Activated CD4-positive, alpha-beta T cell treated with anti-CD3 and anti-CD28 coated beads, Interleukin-2, amount 10 ng/mL, durations not matched to agents 24 days and 14 days (primary cell): ENCODE data around the gene TBC1D16. TPM values are rescaled to one million over a fixed set of nuclear protein-coding genes. Genes with fewer than 3 reads are reported as not detected.

Source experiments
- DNase-seq: peaks from one replicate; pipeline ENCODE4 v3.0.0; 2022
- H3K27ac Mint-ChIP-seq: one replicate; pipeline ENCODE4 v1.8.0; 2022; ENCODE audit warnings: mild to moderate bottlenecking, mixed read lengths
- H3K27me3 Mint-ChIP-seq: one replicate; pipeline ENCODE4 v1.8.0; 2022; ENCODE audit warnings: mixed read lengths
- H3K36me3 Mint-ChIP-seq: one replicate; pipeline ENCODE4 v1.8.0; 2022; ENCODE audit warnings: low read depth, mild to moderate bottlenecking, mixed read lengths
- H3K4me1 Mint-ChIP-seq: one replicate; pipeline ENCODE4 v1.8.0; 2021; ENCODE audit warnings: mixed read lengths
- H3K4me3 Mint-ChIP-seq: one replicate; pipeline ENCODE4 v1.8.0; 2022; ENCODE audit warnings: mild to moderate bottlenecking, moderate library complexity, mixed read lengths
- H3K9me3 Mint-ChIP-seq: one replicate; pipeline ENCODE4 v1.8.0; 2021; ENCODE audit warnings: mixed read lengths
- intact Hi-C: fragments of 100-400 bp; cut with micrococcal nuclease; formaldehyde crosslinking; loops from one replicate; pipeline ENCODE4 v1.15.1; 2023
- total RNA-seq: library from RNA; stranded (reverse); gene quantifications from 2 replicates; pipeline ENCODE4 v1.2.3, GENCODE V29; 2022

The TBC1D16 gene
- total RNA-seq, 1 donor from 2014 or later: 1.4 TPM

DNA sequence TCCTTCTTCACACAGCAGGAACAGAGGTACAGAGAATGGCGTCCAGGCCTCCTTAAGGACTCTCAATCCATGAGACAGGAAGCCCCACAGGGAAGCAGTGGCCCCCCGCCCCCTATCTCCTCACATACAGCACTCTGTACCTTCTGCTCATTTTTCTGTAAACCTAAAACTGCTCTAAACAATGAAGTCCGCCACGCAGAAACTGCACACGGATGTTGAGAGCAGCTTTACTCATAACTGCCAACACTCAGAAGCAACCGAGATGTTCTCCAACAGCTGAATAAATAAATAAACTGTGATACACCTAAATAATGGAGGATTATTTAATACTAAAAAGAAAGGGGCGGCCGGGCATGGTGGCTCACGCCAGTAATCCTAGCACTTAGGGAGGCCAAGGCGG, 9.9 kb downstream of the TBC1D16 start:
- no peak overlapping the region for H3K27ac Mint-ChIP-seq

DNA sequence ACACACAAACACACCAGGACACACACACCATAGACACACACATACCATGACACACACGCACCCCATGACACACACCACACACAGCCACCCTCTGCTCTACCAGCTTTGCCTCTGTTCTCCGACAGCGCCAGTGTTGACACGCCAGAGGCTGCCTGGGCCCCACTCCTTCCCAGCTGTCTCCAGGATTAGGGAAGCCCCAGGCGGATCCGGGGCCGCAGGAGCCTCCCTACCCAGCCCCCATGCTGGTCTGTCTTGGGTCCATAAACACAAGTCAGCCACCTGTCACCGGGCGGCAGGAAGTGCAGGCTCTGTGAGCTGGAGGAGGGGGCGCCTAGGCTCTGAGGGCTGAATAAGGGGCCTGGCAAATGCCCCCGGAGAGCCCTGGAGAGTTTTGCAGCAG, 10.5 kb downstream of the TBC1D16 start:
- H3K36me3 Mint-ChIP-seq: no peaks in the 10 kb centered on the region
- no peaks in the 10 kb centered on the region for H3K9me3 Mint-ChIP-seq
- H3K4me3 Mint-ChIP-seq: no peak overlapping the region
- no peaks in the 10 kb centered on the region for H3K4me1 Mint-ChIP-seq
- intact Hi-C loops: no loop called here
- H3K27me3 Mint-ChIP-seq: peaks cover 4% of the 10 kb centered on the region
- no peak overlapping the region for H3K27ac Mint-ChIP-seq
- no peak for DNase-seq

More for the DNA sequence above, 9.9 kb downstream of the TBC1D16 start:
- no peaks in the 10 kb centered on the region for H3K36me3 Mint-ChIP-seq
- no peaks in the 10 kb centered on the region for H3K9me3 Mint-ChIP-seq
- peaks cover 4% of the 10 kb centered on the region for H3K27me3 Mint-ChIP-seq
- intact Hi-C loops: no loop called here
- H3K4me3 Mint-ChIP-seq: no peak overlapping the region
- no peak for DNase-seq
- H3K4me1 Mint-ChIP-seq: no peaks in the 10 kb centered on the region

DNA sequence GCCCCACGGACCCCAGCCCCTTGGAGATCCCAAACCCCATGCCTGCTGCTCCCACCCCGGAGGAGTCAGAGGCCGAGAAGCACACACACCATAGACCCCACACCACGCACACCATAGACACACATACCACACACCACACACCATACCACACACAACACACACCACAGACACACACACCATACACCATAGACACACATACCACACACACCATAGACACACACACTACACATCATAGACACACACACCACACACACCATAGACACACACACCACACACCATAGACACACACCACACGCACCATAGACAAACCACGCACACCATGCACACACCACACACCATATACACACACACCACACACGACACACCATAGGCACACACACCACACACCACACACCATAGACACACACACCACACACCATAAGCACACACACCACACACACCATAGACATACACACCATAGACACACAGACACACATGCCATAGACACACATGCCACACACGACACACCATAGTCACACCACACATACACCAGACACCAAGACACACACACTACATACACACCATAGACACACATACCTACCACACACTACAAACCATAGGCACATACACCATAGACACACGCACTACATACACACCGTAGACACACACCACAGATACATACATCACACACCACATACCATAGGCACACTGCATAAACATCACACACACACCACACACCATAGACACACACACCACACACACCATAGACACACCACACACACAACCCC, 11.3 kb downstream of the TBC1D16 start:
- Mint-ChIP-seq H3K9me3 (no peaks in the 10 kb centered on the region), H3K36me3 (no peaks in the 10 kb centered on the region), H3K27me3 (no peaks in the 10 kb centered on the region), H3K27ac (no peak overlapping the region), H3K4me1 (no peaks in the 10 kb centered on the region), H3K4me3 (no peak overlapping the region)
- intact Hi-C loops: no loop called here
- no peak for DNase-seq

DNA sequence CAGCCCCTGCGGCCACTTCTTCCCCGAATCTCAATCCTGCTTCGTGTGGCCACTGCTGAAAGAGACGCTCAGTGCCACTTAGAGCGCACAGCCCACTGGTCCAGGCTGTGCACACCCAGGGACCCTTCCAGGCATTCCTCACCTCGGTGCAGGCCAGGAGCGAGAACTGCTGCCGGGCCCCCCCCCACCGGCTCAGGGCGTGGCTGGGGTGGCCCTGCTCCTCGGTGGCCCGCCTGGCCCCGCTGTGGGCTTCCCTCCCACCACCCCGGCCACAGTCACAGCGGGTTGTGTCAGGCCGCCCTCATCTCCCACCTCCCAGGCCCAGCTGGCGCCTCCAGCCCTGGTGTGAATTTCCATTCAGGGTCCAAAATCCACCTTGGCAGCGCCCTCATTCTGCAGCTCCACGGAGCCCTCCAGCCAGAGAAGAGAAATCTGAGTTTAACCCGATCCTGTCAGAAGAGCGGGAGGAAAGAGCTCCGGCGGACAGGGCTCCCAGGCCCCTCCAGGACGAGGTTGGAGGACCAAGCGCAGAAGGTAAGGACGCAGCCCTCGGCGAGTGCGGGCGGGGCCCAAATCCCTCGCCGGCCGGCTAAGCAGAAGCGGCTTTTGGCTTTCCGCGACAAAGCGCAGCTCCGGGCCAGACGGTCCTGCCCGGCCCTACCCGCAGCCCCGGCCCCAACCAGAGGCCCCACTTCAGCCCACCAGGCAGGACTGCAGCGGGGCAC, 12.0 kb downstream of the TBC1D16 start:
- Mint-ChIP-seq H3K27ac (no peak overlapping the region), H3K36me3 (no peaks in the 10 kb centered on the region), H3K4me3 (no peak overlapping the region), H3K4me1 (no peaks in the 10 kb centered on the region), H3K27me3 (no peaks in the 10 kb centered on the region), H3K9me3 (no peaks in the 10 kb centered on the region)
- no peak for DNase-seq
- intact Hi-C loops: no loop called here

DNA sequence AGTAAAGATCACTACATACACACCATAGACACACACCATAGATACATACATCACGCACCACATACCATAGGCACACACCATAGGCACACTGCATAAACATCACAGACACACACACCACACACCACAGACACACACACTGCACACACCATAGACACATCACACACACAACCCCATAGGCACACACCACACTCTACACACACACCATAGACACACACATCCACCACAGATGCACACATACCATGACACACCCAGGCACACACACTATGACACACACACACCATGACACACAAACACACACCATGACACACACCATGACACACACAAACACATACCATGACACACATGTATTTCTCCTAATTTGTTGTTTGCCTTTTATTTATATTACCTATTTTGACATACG, 14.1 kb downstream of the TBC1D16 start:
- intact Hi-C loops: no loop called here
- Mint-ChIP-seq H3K4me1 (no peaks in the 10 kb centered on the region), H3K27me3 (no peaks in the 10 kb centered on the region), H3K4me3 (no peak overlapping the region), H3K36me3 (no peaks in the 10 kb centered on the region), H3K27ac (no peak overlapping the region), H3K9me3 (no peaks in the 10 kb centered on the region)
- no peak for DNase-seq

DNA sequence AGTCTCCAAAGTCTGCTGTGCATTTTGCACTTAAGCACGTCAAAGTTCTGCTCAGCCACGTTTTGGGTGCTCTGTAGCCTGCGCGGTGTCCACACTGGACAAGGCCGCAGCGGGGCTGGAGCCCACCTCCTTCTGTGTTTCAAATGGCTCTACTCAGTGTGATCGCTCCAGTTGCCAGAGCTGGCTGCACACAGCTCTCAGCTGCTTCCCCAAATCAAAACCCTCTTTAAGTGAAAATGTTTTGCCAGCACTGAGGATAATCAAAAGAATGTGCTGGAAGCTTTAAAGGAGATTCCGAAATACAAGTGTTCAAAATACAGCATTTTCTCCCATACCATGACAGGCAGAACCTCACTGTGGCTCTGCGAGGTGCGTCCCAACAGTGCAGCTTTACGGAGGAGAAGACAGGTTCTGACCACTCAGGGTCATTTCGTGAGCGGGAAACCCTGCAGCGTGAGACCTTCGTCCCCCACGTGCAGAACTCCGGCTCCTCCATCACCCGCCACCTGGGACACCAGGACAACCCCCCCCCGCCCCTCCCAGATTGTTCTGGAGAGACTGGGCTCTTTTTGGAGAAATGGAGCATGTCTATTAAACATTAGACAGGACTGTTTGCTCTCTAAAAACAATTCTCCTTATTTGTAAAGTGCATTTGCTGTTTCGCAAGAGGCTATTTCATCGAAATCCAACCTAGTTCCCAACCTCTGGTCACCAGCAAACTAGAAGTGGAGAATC, 16.6 kb downstream of the TBC1D16 start:
- intact Hi-C loops: no loop called here
- no peaks in the 10 kb centered on the region for H3K9me3 Mint-ChIP-seq
- H3K4me3 Mint-ChIP-seq: no peak overlapping the region
- no peaks in the 10 kb centered on the region for H3K36me3 Mint-ChIP-seq
- no peak overlapping the region for H3K27ac Mint-ChIP-seq
- DNase-seq: no peak
- H3K4me1 Mint-ChIP-seq: no peaks in the 10 kb centered on the region
- no peaks in the 10 kb centered on the region for H3K27me3 Mint-ChIP-seq

DNA sequence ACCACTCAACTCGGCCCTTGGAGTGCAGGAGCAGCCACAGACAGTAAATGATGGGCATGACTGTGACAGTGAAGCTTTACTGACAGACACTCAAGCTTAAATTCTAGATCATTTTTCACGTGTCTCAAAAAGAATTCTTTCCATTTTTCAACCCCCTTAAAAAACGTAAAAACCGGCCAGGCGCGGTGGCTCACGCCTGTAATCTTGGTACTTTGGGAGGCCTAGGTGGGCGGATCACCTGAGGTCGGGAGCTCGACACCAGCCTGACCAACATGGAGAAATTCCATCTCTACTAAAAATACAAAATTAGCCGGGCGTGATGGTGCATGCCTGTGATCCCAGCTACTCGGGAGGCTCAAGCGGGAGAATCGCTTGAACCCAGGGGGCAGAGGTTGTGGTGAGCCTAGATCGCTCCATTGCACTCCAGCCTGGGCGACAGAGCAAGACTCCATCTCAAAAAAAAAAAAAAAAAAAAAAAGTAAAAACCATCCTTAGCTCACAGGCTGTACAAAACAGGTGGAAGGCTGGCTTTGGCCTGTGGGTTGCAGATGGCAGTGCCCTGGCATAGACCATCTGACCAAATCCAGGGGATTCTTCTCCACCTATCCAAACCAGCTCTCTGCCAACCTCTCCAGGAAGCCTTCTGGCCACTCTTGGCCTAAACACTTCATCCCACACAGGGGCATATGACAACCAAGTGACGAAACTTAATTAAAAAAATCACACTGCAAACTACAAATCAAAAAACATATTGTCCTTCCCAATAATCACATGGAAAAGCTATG, 18.3 kb downstream of the TBC1D16 start:
- no peaks in the 10 kb centered on the region for H3K27me3 Mint-ChIP-seq
- H3K4me1 Mint-ChIP-seq: no peaks in the 10 kb centered on the region
- H3K36me3 Mint-ChIP-seq: no peaks in the 10 kb centered on the region
- no peak overlapping the region for H3K27ac Mint-ChIP-seq
- intact Hi-C loops: no loop called here
- no peaks in the 10 kb centered on the region for H3K9me3 Mint-ChIP-seq
- no peak for DNase-seq
- no peak overlapping the region for H3K4me3 Mint-ChIP-seq

DNA sequence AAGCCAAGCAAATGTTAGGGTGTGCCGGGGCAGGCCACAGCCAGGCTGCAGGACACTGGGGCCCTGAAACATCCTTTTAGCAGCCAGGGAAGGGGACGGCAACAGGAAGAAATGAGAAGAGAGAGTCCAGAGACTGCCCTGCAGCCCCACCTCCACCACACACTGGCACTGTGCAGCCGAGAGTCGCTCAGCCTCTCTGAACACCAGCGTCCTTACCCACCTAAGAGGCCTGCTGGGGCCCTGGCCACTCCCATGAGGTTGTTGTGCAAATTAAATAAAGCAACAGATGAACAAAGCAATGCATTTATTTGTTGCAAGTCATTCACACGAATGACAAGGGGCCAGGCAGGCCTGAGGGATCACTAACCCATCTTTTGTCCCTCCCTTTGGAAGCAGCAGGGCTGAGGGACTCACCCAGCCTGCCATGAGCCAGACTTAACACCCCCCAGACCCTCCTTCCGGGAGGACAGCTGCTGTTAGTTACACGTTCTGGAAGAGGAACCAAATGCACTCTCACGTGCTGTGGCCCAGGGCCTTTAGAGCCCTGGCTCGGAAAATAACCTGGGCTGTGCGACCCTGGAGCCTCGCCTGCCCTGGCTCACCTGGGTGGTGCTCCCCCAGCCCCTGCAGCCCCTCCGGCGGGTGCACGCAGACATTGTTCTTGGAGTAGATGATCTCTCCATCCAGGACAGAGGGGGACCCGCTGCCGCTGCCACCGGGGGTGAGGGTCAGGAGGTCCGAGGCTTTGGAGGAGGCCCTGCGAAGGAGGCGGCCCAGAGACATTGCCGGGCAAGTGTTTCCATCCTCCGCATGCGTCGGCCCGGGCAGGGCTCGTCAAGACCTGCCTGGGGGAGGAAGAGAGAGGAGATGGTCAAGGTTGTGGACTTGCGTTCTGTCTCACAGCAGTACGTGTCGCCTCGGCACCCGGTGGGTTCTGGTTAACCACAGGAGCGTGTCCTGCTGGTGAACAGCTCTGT, 22.6 kb downstream of the TBC1D16 start:
- H3K4me3 Mint-ChIP-seq: no peak overlapping the region
- no peaks in the 10 kb centered on the region for H3K9me3 Mint-ChIP-seq
- no peaks in the 10 kb centered on the region for H3K36me3 Mint-ChIP-seq
- no peak for DNase-seq
- intact Hi-C loops: no loop called here
- no peaks in the 10 kb centered on the region for H3K27me3 Mint-ChIP-seq
- no peaks in the 10 kb centered on the region for H3K4me1 Mint-ChIP-seq
- H3K27ac Mint-ChIP-seq: no peak overlapping the region

DNA sequence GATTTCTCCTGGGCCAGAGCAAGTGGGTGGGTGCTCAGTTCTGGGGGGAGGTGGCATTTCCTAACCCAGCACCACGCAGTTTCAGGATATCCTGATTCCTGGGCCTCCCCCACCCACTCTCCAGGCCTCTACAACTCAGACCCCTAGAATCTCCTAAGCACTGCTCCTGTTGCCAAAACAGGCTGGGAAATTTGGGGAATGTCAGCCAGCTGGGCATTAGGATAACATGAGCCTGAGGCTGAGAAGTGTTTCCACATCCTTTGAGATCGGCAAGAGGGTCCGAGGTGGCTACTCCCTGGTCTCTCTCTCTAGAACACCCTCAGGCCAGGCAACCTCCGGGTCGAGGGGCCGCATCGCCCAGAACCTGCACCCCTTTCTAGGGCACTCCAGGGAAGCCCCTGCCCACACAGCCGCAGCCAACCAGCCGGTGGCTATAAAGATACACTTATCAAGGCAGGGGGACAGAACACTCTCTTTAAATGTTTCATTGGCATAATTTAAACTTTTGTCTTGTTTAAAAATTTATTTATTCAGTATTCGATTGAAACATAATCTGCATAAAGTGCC, 23.6 kb downstream of the TBC1D16 start:
- H3K4me3 Mint-ChIP-seq: no peak overlapping the region
- no peaks in the 10 kb centered on the region for H3K9me3 Mint-ChIP-seq
- H3K36me3 Mint-ChIP-seq: no peaks in the 10 kb centered on the region
- H3K4me1 Mint-ChIP-seq: no peaks in the 10 kb centered on the region
- intact Hi-C loops: no loop called here
- DNase-seq: no peak
- no peak overlapping the region for H3K27ac Mint-ChIP-seq
- peaks cover 2% of the 10 kb centered on the region for H3K27me3 Mint-ChIP-seq

DNA sequence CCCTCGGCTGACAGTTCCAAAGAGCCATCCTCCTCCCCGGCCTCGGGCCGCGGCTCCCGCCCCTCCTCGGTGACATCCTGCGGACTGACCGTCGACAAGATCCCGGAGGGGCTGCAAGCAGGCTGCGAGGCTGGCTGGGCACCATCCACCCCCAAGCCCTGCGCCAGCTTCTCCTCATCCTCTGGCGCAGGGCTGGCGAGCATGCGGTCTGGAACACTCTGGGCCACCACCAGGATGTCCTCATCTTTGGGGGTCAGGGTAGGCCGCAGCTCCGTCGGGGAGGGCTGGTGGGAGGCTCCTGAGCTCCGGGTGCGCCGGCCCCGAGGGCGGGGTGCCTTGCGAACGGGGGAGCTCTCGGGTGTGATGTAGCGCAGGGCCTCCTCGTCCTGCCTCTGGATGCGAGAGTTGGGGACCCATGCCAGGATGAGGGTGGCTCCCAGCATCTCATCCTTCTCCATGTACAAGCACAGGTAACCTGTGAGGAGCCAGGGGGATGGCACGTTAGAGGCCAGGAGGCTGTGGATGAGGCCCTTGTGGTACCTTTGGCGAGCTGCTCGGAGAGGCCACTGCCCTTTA, 25.3 kb downstream of the TBC1D16 start:
- no peaks in the 10 kb centered on the region for H3K9me3 Mint-ChIP-seq
- no peak overlapping the region for H3K27ac Mint-ChIP-seq
- H3K4me1 Mint-ChIP-seq: peaks cover 4% of the 10 kb centered on the region
- DNase-seq: no peak
- H3K27me3 Mint-ChIP-seq: peaks cover 2% of the 10 kb centered on the region
- no peaks in the 10 kb centered on the region for H3K36me3 Mint-ChIP-seq
- no peak overlapping the region for H3K4me3 Mint-ChIP-seq
- intact Hi-C loops: no loop called here

DNA sequence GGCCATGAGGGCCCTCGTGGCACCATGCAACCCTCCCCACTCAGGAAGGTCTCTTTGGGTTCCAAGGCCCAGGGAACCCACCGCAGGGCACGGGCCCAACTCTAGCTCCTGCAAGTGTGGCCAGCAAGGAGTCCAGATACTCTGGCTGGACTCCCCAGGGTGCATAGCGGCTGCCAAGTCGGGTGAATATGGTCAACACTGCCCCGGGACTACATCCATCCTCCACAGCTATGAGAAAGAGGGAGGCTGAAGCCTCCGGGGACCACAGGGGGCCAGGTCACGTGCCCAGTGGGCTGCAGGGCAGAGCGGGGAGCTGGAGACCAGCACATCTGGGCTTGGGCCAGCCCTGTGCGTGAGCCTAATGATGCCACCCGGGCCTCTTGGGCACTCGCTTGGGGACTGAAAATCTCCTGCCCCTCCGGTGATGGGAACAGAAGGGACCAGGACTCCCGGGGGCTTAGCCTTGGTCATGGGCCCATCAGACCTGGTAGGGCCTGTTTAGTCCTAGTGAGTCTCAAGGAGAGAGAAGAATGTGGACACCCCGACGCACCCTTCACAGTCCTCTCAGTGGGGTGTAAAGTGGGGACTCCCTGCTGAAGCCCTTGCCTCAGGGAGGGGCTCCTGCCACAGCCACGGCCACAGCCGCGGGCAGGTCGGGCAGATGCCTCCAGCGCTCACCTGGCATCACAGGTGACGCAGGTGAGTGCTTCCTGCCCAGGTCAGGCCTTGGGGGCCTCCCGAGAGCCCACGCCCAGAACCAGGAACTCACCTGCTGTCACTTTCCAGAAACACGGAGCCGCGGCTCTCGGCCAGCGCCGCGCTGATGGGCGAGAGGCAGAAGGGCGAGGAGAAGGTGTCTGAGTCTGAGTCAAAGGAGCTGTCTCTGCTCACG, 26.0 kb downstream of the TBC1D16 start:
- Mint-ChIP-seq H3K36me3 (no peaks in the 10 kb centered on the region), H3K4me3 (no peak overlapping the region), H3K27ac (no peak overlapping the region), H3K4me1 (peaks cover 4% of the 10 kb centered on the region), H3K27me3 (peaks cover 2% of the 10 kb centered on the region), H3K9me3 (no peaks in the 10 kb centered on the region)
- DNase-seq: no peak
- intact Hi-C loops: loop anchor here (2.0 kb wide), 1 partner anchor 25 kb away; the partner anchor contains the start of gene TBC1D16
